Activated CD4-positive, alpha-beta T cell treated with anti-CD3 and anti-CD28 coated beads, Interleukin-2, amount 50 U/mL, for 1 hour (primary cell): ENCODE results near the gene VWCE.

Experiments
- DNase-seq: peaks from one replicate; pipeline ENCODE4 v3.0.0-alpha.2; 2020

VWCE gene

GRCh38 chr11:61325649-61326414, 30.7 kb upstream of the VWCE start:
- DNase-seq: no peak

GRCh38 chr11:61315260-61315659, 20.1 kb upstream of the VWCE start:
- DNase-seq: no peak

GRCh38 chr11:61310749-61311148, 15.6 kb upstream of the VWCE start:
- no peak for DNase-seq

GRCh38 chr11:61309739-61310138, 14.6 kb upstream of the VWCE start:
- DNase-seq: no peak

- DNase-seq: no peak
Measured at GRCh38 chr11:61309141-61309540, 14.0 kb upstream of the VWCE start.

GRCh38 chr11:61307354-61307753, 12.2 kb upstream of the VWCE start:
- no peak for DNase-seq

- no peak for DNase-seq
Measured at GRCh38 chr11:61306221-61306620, 11.1 kb upstream of the VWCE start.

- no peak for DNase-seq
Measured at GRCh38 chr11:61305417-61305816, 10.3 kb upstream of the VWCE start.

GRCh38 chr11:61303725-61304124, 8.6 kb upstream of the VWCE start:
- no peak for DNase-seq

GRCh38 chr11:61302550-61302949, 7.4 kb upstream of the VWCE start:
- no peak for DNase-seq

GRCh38 chr11:61298663-61299244, 3.6 kb upstream of the VWCE start:
- no peak for DNase-seq

GRCh38 chr11:61297746-61298145, 2.6 kb upstream of the VWCE start:
- DNase-seq: no peak

GRCh38 chr11:61297341-61297740, 2.2 kb upstream of the VWCE start:
- DNase-seq: no peak

GRCh38 chr11:61295596-61295926, 445 bp upstream of the VWCE start:
- no peak for DNase-seq

- no peak for DNase-seq
Measured at GRCh38 chr11:61293867-61294716, 1.0 kb downstream of the VWCE start.

- DNase-seq: no peak
Measured at GRCh38 chr11:61292356-61292755, 2.8 kb downstream of the VWCE start.

GRCh38 chr11:61290905-61291690, 4.0 kb downstream of the VWCE start:
- no peak for DNase-seq

- DNase-seq: no peak
Measured at GRCh38 chr11:61287338-61287977, 7.7 kb downstream of the VWCE start.

- DNase-seq: no peak
Measured at GRCh38 chr11:61283613-61284012, 11.5 kb downstream of the VWCE start.

- DNase-seq: peak; percentile 2
Measured at GRCh38 chr11:61281581-61282250, 13.4 kb downstream of the VWCE start.

GRCh38 chr11:61280883-61281580, 14.1 kb downstream of the VWCE start:
- no peak for DNase-seq
